ENCODE data around the gene ANXA5. TPM values are rescaled to one million over a fixed set of nuclear protein-coding genes. Genes with fewer than 3 reads are reported as not detected.

Gene ANXA5
- total and polyA plus RNA-seq, 9 of the 15 experiments (the other 6 are each of a cell fraction or from before 2014, with no cell fraction given) = 49.9 to 131 (median 84.5) TPM

DNA sequence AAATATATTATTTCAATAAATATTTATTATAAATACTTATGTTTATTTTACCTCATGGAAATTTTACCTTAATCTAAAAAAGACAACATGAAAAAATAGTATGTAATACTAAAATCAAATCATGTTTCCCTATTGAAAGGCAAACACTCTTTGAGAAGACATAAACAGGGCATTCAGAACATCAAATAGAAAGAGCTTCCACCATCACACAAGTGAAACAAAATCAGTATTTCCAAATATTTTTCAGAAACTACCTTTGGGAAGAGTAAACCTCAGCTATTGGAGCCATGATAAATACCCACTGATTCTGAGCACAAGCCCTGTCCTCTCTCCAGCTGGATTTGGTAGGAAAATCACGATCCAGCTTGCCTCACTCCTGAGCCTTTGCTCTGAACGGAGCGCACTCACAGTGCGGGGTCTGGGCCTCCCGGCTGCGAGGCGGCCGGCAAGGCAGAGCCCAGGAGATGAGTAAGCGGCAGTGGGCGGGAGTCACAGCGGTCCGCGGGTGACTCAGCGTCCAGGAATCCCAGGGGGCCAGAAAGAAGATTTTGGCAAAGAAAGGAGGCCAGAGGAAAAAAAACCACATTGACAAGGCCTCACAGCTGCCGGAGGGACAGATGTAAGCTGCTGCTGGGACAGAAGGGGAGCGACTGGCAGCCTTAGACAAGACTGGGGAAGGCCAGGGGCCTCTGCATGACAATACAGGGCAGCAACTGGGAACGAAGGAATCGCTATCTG, 14.7 kb upstream of the ANXA5 start (continued):
- TF ChIP-seq, protein P1, sequence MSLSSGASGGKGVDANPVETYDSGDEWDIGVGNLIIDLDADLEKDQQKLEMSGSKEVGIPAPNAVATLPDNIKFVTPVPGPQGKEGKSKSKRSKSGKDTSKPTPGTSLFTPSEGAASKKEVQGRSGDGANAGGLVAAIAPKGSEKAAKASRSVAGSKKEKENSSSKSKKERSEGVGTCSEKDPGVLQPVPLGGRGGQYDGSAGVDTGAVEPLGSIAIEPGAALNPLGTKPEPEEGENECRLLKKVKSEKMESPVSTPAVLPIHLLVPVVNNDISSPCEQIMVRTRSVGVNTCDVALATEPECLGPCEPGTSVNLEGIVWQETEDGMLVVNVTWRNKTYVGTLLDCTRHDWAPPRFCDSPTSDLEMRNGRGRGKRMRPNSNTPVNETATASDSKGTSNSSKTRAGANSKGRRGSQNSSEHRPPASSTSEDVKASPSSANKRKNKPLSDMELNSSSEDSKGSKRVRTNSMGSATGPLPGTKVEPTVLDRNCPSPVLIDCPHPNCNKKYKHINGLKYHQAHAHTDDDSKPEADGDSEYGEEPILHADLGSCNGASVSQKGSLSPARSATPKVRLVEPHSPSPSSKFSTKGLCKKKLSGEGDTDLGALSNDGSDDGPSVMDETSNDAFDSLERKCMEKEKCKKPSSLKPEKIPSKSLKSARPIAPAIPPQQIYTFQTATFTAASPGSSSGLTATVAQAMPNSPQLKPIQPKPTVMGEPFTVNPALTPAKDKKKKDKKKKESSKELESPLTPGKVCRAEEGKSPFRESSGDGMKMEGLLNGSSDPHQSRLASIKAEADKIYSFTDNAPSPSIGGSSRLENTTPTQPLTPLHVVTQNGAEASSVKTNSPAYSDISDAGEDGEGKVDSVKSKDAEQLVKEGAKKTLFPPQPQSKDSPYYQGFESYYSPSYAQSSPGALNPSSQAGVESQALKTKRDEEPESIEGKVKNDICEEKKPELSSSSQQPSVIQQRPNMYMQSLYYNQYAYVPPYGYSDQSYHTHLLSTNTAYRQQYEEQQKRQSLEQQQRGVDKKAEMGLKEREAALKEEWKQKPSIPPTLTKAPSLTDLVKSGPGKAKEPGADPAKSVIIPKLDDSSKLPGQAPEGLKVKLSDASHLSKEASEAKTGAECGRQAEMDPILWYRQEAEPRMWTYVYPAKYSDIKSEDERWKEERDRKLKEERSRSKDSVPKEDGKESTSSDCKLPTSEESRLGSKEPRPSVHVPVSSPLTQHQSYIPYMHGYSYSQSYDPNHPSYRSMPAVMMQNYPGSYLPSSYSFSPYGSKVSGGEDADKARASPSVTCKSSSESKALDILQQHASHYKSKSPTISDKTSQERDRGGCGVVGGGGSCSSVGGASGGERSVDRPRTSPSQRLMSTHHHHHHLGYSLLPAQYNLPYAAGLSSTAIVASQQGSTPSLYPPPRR (CRISPR knock-in tag; IDR thresholded peaks at IDR 0.05; ENCODE audit: borderline replicate concordance) = no peak
- TF ChIP-seq ZNF324 (CRISPR knock-in tag; IDR thresholded peaks at IDR 0.05) = no peak
- TF ChIP-seq TEAD1 (CRISPR knock-in tag; IDR thresholded peaks at IDR 0.05) = peak; percentile 96 to 97; a peak in 3 of 4 replicates
- TF ChIP-seq MECOM (CRISPR knock-in tag; IDR thresholded peaks at IDR 0.05) = no peak
- TF ChIP-seq, protein P2, sequence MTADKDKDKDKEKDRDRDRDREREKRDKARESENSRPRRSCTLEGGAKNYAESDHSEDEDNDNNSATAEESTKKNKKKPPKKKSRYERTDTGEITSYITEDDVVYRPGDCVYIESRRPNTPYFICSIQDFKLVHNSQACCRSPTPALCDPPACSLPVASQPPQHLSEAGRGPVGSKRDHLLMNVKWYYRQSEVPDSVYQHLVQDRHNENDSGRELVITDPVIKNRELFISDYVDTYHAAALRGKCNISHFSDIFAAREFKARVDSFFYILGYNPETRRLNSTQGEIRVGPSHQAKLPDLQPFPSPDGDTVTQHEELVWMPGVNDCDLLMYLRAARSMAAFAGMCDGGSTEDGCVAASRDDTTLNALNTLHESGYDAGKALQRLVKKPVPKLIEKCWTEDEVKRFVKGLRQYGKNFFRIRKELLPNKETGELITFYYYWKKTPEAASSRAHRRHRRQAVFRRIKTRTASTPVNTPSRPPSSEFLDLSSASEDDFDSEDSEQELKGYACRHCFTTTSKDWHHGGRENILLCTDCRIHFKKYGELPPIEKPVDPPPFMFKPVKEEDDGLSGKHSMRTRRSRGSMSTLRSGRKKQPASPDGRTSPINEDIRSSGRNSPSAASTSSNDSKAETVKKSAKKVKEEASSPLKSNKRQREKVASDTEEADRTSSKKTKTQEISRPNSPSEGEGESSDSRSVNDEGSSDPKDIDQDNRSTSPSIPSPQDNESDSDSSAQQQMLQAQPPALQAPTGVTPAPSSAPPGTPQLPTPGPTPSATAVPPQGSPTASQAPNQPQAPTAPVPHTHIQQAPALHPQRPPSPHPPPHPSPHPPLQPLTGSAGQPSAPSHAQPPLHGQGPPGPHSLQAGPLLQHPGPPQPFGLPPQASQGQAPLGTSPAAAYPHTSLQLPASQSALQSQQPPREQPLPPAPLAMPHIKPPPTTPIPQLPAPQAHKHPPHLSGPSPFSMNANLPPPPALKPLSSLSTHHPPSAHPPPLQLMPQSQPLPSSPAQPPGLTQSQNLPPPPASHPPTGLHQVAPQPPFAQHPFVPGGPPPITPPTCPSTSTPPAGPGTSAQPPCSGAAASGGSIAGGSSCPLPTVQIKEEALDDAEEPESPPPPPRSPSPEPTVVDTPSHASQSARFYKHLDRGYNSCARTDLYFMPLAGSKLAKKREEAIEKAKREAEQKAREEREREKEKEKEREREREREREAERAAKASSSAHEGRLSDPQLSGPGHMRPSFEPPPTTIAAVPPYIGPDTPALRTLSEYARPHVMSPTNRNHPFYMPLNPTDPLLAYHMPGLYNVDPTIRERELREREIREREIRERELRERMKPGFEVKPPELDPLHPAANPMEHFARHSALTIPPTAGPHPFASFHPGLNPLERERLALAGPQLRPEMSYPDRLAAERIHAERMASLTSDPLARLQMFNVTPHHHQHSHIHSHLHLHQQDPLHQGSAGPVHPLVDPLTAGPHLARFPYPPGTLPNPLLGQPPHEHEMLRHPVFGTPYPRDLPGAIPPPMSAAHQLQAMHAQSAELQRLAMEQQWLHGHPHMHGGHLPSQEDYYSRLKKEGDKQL (CRISPR knock-in tag; IDR thresholded peaks at IDR 0.05; ENCODE audit: borderline replicate concordance) = no peak
- TF ChIP-seq ZSCAN32 (CRISPR knock-in tag; IDR thresholded peaks at IDR 0.05) = no peak
- TF ChIP-seq POLR3A (IDR thresholded peaks at IDR 0.05; ENCODE audit: borderline replicate concordance, extremely low read depth, insufficient read depth, insufficient read length) = no peak
- TF ChIP-seq, protein P3, sequence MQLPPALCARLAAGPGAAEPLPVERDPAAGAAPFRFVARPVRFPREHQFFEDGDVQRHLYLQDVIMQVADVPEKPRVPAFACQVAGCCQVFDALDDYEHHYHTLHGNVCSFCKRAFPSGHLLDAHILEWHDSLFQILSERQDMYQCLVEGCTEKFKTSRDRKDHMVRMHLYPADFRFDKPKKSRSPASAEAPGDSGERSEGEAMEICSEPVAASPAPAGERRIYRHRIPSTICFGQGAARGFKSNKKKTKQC (CRISPR knock-in tag; IDR thresholded peaks at IDR 0.05) = peak; percentile 49; the same call in 1 of the 2 replicates
- peak; percentile 56; the same call in 1 of the 2 replicates for TF ChIP-seq ZBTB7A (IDR thresholded peaks at IDR 0.05; ENCODE audit: borderline replicate concordance, control insufficient read depth, low read depth, low read length)
- TF ChIP-seq HMG20B (CRISPR knock-in tag; IDR thresholded peaks at IDR 0.05) = no peak
- no peak for TF ChIP-seq ZNF282 (CRISPR knock-in tag; IDR thresholded peaks at IDR 0.05)
- TF ChIP-seq FOSL1 (tag; conservative IDR thresholded peaks at IDR 0.05) = peak; percentile 97
- no peak for TF ChIP-seq ZBTB17 (CRISPR knock-in tag; IDR thresholded peaks at IDR 0.05)
- no peak for TF ChIP-seq ZNF707 (CRISPR knock-in tag; conservative IDR thresholded peaks at IDR 0.05)
- no peak for TF ChIP-seq POU5F1 (IDR thresholded peaks at IDR 0.05; ENCODE audit: borderline replicate concordance, low read depth, low read length, partially characterized antibody)
- no peak for TF ChIP-seq GTF2A2 (tag; IDR thresholded peaks at IDR 0.05)
- TF ChIP-seq ZNF24 (IDR thresholded peaks at IDR 0.05) = no peak
- no peak for TF ChIP-seq LEF1 (IDR thresholded peaks at IDR 0.05)
